SJSA1 (cell line): ENCODE measurements around the gene PGBD4. TPM values are rescaled to one million over a fixed set of nuclear protein-coding genes. Genes with fewer than 3 reads are reported as not detected.
"Not testable (repeated sequence)": the region's sequence is repeated elsewhere in the genome, so short reads cannot be mapped to it uniquely, and the experiment has no call there.

Experiments used
- DNase-seq, 2 experiments: peaks; one replicate each; pipeline ENCODE4 v3.0.0-alpha.2; 2015 to 2020; ENCODE audit warnings: low spot score in 2 of 2, low read depth in 1 of 2
- H3K27ac ChIP-seq: fragments of 250-450 bp; sonication (Bioruptor Pico); 2 replicates; pipeline ENCODE4 v1.5.1; 2020; ENCODE audit warnings: mild to moderate bottlenecking, moderate library complexity
- H3K27me3 ChIP-seq: fragments of 250-450 bp; sonication (Bioruptor Pico); replicated peaks from 2 replicates; pipeline ENCODE4 v1.5.1; 2020; ENCODE audit warnings: mild to moderate bottlenecking, moderate library complexity
- H3K36me3 ChIP-seq: fragments of 250-450 bp; sonication (Bioruptor Pico); 2 replicates; pipeline ENCODE4 v1.5.1; 2020; ENCODE audit warnings: mild to moderate bottlenecking
- H3K4me1 ChIP-seq: fragments of 250-450 bp; sonication (Bioruptor Pico); replicated peaks from 2 replicates; pipeline ENCODE4 v1.6.1; 2021; ENCODE audit warnings: mild to moderate bottlenecking
- H3K4me3 ChIP-seq: fragments of 250-450 bp; sonication (Bioruptor Pico); 2 replicates; pipeline ENCODE4 v1.5.1; 2020; ENCODE audit warnings: mild to moderate bottlenecking
- H3K9me3 ChIP-seq: fragments of 250-450 bp; sonication (Bioruptor Pico); replicated peaks from 2 replicates; pipeline ENCODE4 v1.5.1; 2020; ENCODE audit warnings: mild to moderate bottlenecking
- total RNA-seq: library from RNA; depleted of rRNA; stranded (reverse); fragments of >200 nt; shearing (Covaris generic); gene quantifications from 2 replicates; pipeline ENCODE4 v1.2.3, GENCODE V29; 2014

The PGBD4 gene
- total RNA-seq, 1 experiment from 2014 or later, result 1.5 TPM

DNA sequence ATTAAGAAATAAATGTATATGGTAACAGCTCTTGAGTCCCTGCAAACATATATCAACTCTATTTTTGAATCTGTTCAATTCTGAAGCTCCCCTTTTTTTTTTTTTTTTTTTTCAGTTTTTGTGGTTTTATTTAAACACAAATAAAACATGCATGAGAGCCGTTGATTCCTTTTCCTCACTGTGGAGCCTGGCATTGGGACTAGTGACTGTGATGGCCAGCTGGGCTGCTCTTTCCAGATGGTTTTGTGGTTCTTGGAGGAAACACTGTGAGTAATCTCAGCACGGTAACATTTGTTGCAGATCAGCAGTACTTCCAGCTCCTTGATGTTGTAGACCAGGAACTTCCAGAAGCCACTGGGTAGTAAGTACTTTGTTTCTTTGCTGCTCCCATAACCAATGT lies 16.1 kb upstream of the PGBD4 start:
- H3K36me3 ChIP-seq, result peaks cover 76% of the 10 kb centered on the region
- DNase-seq, result no peak
- H3K27me3 ChIP-seq, result no peaks in the 10 kb centered on the region
- no peak overlapping the region for H3K4me3 ChIP-seq
- H3K4me1 ChIP-seq, result no peaks in the 10 kb centered on the region
- no peaks in the 10 kb centered on the region for H3K9me3 ChIP-seq
- H3K27ac ChIP-seq, result no peak overlapping the region

DNA sequence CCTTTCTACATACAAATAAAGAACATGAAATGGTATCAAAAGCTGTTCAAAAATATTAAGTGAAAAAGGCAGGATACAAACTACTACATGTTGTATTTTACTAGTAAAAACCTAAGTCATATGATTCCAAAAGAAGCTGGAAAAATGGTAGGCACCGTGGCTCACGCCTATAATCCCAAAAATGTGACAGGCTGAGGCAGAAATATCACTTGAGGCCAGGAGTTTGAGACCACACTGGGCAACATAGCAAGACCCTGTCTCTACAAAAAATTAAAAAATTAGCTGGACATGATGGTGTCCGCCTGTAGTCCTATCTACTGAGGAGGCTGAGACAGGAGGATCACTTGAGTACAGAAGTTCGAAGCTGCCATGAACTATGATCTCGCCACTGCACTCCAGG lies 2.0 kb upstream of the PGBD4 start:
- DNase-seq, result no peak
- H3K36me3 ChIP-seq, result peaks cover 28% of the 10 kb centered on the region
- no peak overlapping the region for H3K4me3 ChIP-seq

DNA sequence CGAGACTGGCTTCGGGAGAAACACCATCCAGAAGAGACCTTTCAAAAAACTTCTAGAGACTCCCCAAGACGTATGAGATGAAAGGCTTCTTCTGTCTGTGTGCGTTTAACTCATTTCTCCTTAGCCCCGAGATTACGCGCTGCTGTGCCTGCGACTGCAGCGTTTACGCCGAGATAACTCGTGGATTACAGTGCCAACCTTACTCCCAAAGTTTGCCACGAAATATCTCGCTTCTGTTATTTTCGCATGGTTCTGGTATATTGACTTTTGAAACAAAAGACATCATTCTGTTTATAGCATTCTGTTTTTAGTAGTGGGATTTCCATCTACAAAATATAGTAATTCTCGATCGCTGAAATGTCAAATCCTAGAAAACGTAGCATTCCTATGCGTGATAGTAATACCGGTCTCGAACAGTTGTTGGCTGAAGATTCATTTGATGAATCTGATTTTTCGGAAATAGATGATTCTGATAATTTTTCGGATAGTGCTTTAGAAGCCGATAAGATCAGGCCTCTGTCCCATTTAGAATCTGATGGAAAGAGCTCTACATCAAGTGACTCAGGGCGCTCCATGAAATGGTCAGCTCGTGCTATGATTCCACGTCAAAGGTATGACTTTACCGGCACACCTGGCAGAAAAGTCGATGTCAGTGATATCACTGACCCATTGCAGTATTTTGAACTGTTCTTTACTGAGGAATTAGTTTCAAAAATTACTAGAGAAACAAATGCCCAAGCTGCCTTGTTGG lies 467 bp downstream of the PGBD4 start:
- peak overlapping the region; percentile 75 for H3K4me3 ChIP-seq
- no peaks in the 10 kb centered on the region for H3K27me3 ChIP-seq
- H3K9me3 ChIP-seq, result no peaks in the 10 kb centered on the region
- H3K36me3 ChIP-seq, result peaks cover 17% of the 10 kb centered on the region
- DNase-seq, result no peak
- H3K27ac ChIP-seq, result peak overlapping the region; percentile 63
- H3K4me1 ChIP-seq, result peaks cover 13% of the 10 kb centered on the region

More for the DNA sequence above, 2.0 kb upstream of the PGBD4 start:
- Histone ChIP-seq H3K27ac (no peak overlapping the region), H3K9me3 (no peaks in the 10 kb centered on the region), H3K4me1 (peaks cover 13% of the 10 kb centered on the region), H3K27me3 (no peaks in the 10 kb centered on the region)

DNA sequence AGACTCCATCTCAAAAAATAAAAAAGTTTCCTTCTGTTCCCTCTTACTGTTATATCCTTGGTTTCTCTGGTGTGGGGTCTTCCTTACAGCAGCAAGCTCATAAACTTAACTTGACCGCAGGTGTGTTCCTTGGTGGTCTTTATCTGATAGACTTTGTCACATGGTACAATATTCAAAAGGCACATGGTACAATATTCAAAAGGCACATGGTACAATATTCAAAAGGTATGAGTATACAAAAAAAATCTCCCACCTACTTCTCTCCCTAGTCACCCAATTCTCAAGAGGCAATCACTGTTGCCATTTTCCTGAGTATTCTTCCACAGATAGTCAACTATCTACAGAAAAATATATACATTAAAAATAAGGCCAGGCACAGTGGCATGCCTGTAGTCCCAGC lies 4.5 kb downstream of the PGBD4 start:
- H3K4me1 ChIP-seq, result peaks cover 10% of the 10 kb centered on the region
- no peak overlapping the region for H3K27ac ChIP-seq
- DNase-seq, result no peak
- peaks cover 7% of the 10 kb centered on the region for H3K36me3 ChIP-seq
- no peaks in the 10 kb centered on the region for H3K27me3 ChIP-seq
- H3K4me3 ChIP-seq, result no peak overlapping the region
- no peaks in the 10 kb centered on the region for H3K9me3 ChIP-seq

DNA sequence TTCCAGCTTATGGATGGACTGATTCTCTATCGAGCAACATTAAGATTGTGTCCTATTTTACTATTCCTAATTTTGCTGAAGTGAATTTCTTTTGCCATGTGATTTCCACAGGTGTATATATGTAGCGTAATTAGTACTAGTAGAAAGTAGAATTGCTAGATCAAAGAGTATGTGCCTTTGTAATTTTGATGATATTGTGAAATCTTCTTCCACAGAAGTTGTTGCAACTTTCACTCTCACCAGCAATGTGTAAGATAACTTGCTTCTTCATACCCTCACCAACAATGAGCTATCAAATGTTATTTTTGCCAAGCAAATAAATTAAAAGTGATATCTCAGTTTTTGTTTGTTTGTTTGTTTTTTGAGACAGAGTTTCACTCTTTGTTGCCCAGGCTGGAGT lies 5.4 kb downstream of the PGBD4 start:
- no peaks in the 10 kb centered on the region for H3K27me3 ChIP-seq
- no peak overlapping the region for H3K4me3 ChIP-seq
- peaks cover 13% of the 10 kb centered on the region for H3K4me1 ChIP-seq
- peaks cover 5% of the 10 kb centered on the region; the same call in 1 of the 2 replicates for H3K36me3 ChIP-seq
- no peak overlapping the region for H3K27ac ChIP-seq
- DNase-seq, result no peak
- H3K9me3 ChIP-seq, result no peaks in the 10 kb centered on the region

DNA sequence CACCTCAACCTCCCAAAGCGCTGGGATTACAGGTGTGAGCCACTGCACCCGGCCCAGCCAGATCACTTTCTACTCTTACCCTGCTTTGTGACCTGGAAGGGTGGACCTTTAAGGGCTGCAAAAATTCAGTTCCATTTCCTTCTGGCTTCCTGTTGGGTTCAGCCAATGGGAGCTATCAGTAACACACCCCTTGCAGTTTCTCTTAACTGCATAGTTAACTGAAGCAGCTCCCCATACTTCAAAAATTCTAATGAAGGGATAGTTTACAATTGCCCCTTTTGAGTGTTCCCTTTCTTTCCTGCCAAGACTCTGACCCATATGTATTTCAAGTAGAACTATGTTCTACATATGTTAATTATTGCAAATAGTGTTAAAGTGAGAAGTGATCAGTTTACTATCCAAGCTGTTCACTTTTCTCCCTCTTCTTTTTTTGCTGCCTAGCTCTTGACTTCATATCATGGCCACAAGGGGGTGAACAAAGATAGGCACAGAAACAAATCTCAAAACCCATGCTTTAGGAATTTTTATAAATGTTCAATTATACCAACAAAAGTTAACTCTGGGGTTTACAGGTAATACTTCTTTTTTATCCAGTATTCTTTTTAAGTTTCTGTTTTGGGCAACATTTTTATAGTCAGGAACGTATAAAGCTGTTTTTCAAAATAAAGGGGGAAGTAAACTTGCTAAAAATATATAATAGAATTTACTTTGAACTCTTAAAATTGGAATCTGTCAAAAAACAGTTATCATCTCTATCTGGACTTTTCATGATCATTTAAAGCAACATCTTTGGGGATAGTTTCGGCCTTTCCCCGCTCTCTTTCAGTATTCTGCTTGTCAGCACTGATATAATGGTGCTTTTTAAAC lies 8.1 kb downstream of the PGBD4 start:
- no peaks in the 10 kb centered on the region for H3K9me3 ChIP-seq
- H3K27ac ChIP-seq, result no peak overlapping the region
- peaks cover 6% of the 10 kb centered on the region for H3K4me1 ChIP-seq
- H3K4me3 ChIP-seq, result no peak overlapping the region
- peak in 1 of 2 experiments; percentile 41 for DNase-seq
- H3K27me3 ChIP-seq, result no peaks in the 10 kb centered on the region
- H3K36me3 ChIP-seq, result no peaks in the 10 kb centered on the region

DNA sequence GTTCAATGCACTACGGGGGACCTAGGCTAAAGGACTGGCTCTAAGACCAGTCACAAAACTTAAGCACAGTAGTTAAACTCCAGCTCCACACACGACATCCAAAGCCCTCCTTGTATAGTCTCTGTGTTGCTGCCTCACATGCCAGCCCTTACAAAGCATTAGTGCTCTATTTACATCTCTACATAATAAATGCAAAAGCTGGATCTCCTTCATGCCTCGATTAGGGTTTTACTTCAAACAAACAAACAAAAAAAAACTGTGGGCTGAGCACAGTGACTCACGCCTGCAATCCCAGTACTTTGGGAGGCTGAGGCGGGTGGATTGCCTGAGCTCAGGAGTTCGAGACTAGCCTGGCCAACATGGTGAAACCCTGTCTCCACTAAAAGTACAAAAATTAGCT lies 9.6 kb downstream of the PGBD4 start:
- Histone ChIP-seq H3K36me3 (no peaks in the 10 kb centered on the region), H3K4me1 (peaks cover 6% of the 10 kb centered on the region), H3K4me3 (no peak overlapping the region), H3K9me3 (no peaks in the 10 kb centered on the region), H3K27ac (no peak overlapping the region), H3K27me3 (no peaks in the 10 kb centered on the region)
- peak in 1 of 2 experiments; percentile 18 for DNase-seq

DNA sequence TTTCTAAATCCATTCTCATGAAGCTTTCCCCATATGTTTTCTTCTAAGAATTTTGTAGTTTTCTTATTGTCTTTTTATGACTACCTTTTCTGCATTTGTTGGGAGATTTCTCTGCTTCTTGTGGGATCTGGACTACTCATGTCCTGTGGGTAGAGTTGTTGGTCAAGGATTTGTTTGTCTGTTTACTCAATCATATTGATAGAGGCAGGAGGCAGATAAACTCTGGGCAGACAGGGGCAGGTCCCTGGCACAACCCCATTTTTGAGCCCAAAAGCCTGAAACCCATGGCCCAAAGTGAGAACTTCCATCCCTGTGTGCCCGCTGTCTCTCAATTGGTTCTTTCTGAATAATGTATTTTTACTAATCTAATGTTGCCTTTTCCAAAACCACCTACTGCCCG lies 12.3 kb downstream of the PGBD4 start:
- no peak overlapping the region for H3K27ac ChIP-seq
- DNase-seq, result no peak
- no peaks in the 10 kb centered on the region for H3K9me3 ChIP-seq
- no peaks in the 10 kb centered on the region for H3K36me3 ChIP-seq
- no peaks in the 10 kb centered on the region for H3K27me3 ChIP-seq
- peaks cover 6% of the 10 kb centered on the region for H3K4me1 ChIP-seq
- no peak overlapping the region for H3K4me3 ChIP-seq

DNA sequence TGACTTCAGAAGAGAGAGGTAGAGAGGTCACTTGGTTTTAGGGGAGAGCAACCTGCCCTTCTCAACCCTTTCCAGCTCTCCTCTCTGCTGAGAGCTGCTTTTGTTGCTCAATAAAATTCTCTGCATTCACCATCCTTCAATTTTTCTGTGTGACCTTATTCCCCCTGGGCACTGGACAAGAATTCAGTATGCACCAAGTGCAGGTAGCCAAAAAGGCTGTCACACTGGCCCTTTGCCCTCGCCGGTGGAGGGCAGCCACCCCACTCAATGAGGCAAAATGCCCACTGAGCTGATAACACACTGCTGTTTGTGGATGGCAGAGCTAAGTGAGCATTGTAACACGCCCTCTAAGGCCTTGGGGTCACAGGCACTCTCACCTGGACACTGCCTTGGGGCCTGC lies 12.9 kb downstream of the PGBD4 start:
- Histone ChIP-seq H3K27ac (no peak overlapping the region), H3K4me3 (no peak overlapping the region), H3K9me3 (no peaks in the 10 kb centered on the region), H3K27me3 (no peaks in the 10 kb centered on the region), H3K4me1 (peaks cover 6% of the 10 kb centered on the region), H3K36me3 (no peaks in the 10 kb centered on the region)
- no peak for DNase-seq

DNA sequence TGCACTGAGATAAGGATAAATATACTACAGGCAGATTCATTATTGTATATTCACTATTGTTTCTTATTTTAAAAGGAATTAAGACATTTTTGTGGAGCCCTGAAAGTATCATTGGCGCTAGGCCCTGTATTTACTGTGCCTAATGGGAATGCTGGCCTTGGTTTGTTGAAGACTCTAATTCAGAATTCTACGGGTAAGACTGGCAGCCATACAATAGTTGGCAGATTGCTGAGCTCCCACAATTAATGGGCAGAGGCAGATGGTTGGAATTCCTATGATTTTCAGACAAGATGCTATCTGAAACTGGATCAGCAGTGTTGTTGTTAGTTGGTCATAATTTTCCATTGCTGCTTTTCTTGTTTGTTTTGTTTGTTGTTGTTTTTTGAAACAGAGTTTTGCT lies 14.7 kb downstream of the PGBD4 start:
- H3K36me3 ChIP-seq, result no peaks in the 10 kb centered on the region
- DNase-seq, result no peak
- H3K27ac ChIP-seq, result no peak overlapping the region

DNA sequence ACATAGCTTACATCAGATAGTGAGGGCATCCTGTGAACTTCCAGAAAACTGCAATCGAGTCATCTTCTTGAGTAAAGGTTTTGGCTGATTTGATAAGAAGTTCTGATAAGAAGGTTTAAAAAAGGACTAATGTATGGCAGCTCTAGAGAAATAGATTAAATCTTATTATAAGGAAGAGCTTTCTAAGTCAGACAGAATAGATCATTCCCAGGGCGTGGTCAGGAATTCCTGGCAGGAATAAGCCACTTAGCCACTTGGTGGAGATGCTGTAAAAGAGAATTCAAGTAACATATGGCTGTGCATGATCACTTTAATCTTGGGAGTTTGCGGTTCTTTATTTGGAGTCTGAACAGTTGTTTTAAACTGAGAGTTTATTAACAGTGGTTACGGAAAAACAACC lies 17.4 kb downstream of the PGBD4 start:
- no peak for DNase-seq
- no peak overlapping the region for H3K4me3 ChIP-seq
- H3K36me3 ChIP-seq, result no peaks in the 10 kb centered on the region
- no peaks in the 10 kb centered on the region for H3K9me3 ChIP-seq
- peaks cover 6% of the 10 kb centered on the region for H3K4me1 ChIP-seq
- H3K27me3 ChIP-seq, result no peaks in the 10 kb centered on the region
- no peak overlapping the region for H3K27ac ChIP-seq

More for the DNA sequence above, 14.7 kb downstream of the PGBD4 start:
- Histone ChIP-seq H3K27me3 (no peaks in the 10 kb centered on the region), H3K9me3 (no peaks in the 10 kb centered on the region), H3K4me1 (peaks cover 2% of the 10 kb centered on the region), H3K4me3 (no peak overlapping the region)

DNA sequence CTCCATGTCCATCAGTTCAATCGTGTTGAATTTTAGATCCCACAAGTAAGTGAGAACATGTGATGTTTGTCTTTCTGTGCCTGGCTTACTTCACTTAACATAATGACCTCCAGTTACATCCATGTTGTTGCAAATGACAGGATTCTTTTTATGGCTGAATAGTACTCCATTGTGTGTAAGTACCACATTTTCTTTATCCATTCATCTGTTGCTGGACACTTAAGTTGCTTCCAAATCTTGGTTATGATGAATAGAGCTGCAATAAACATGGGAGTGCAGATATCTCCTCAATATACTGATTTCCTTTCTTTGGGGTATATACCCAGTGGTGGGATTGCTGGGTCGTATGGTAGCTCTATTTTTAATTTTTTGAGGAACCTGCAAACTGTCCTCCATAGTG lies 18.5 kb downstream of the PGBD4 start:
- H3K36me3 ChIP-seq, H3K9me3 ChIP-seq, H3K27ac ChIP-seq, H3K4me1 ChIP-seq, DNase-seq, H3K4me3 ChIP-seq, H3K27me3 ChIP-seq: not testable (repeated sequence)

DNA sequence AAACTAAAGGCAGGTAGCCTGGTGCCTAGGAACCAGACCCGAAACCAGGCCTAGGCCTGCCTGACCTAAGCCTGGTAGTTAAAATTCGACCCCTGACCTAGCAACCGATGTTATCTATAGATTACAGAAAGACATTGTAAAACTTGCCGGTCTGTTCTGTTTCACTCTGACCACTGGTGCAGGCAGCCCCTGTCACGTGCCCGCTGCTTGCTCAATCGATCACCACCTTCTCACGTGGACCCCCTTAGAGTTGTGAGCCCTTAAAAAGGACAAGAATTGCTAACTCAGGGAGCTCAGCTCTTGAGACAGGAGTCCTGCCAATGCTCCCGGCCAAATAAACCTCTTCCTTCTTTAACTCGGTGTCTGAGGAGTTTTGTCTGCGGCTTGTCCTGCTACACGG lies 19.9 kb downstream of the PGBD4 start:
- H3K27ac ChIP-seq, DNase-seq, H3K9me3 ChIP-seq, H3K4me3 ChIP-seq, H3K4me1 ChIP-seq, H3K27me3 ChIP-seq, H3K36me3 ChIP-seq: not testable (repeated sequence)

DNA sequence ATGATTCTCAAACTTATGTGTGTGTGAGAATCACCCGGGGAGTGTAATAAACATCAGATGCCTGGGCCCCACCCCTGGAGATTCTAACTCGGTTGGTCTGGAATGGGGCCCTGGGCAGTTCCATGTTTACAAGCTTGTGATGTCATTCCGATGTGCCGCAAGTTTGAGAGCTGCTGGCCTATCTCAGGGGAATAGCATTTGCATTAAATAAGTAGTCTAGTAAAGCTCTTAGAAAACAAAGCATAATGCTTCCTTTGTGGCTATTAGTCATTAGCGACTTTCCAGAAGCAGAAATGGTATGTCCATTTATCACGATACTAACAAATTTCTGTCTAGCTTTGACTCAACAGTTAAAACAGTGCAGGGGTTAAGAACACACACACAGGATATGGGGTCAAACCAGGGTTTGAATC lies 20.9 kb downstream of the PGBD4 start:
- no peak overlapping the region for H3K4me3 ChIP-seq
- no peaks in the 10 kb centered on the region for H3K36me3 ChIP-seq
- peaks cover 6% of the 10 kb centered on the region for H3K4me1 ChIP-seq
- peak overlapping the region; percentile 35 for H3K27ac ChIP-seq
- no peaks in the 10 kb centered on the region for H3K27me3 ChIP-seq
- peak; percentile 78 to 82 for DNase-seq
- no peaks in the 10 kb centered on the region for H3K9me3 ChIP-seq
